ENCODE data around the gene MPPED1.

Gene MPPED1

DNA sequence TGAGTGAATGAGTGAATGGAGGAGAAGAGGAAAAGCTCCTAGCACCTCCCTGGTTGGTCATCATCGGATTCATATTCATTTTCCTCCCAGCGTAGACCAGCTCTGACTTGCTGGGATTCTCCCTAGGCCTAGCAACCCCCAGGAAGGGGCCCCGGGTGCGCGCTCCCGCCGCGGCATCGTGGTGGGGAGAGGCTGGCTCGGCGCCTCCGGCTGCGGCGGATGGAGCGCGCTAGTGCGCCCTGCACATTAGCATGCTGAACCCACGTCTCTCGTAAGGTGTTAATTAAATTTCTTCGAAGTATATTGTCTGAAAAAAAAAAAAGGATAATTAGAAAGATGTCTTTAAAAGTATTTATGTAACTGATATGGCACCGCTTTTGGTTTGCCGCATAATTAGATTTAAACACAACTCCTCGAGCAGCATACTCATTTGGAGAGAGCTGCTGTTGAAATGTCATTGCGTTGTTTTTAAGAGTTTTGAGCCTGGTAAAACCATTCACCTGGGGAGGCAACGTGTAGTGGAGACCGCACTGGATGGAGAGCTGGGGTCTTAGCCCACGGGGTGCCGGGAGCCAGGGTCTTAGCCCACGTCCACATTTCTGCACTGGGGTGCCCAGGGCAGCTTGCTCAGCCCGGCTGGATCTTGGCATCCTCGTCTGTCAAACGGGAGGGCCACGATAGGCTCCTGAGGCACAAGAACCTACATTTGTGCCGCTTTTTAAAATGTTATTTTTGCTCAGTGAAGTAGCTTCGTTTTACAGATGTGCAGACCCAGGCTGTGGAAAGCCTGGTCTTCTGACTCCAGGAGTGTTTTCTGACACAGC, 21.8 kb downstream of the MPPED1 start:
- CTCF ChIA-PET, result interaction anchor here (0.5 to 0.6 kb wide), 2 partner anchors 46 to 380 kb away, joined by 3 to 6 read pairs; no protein-coding TSS in a partner anchor
- H3K27ac ChIP-seq, result no peak overlapping the region
- TF ChIP-seq, protein P1, sequence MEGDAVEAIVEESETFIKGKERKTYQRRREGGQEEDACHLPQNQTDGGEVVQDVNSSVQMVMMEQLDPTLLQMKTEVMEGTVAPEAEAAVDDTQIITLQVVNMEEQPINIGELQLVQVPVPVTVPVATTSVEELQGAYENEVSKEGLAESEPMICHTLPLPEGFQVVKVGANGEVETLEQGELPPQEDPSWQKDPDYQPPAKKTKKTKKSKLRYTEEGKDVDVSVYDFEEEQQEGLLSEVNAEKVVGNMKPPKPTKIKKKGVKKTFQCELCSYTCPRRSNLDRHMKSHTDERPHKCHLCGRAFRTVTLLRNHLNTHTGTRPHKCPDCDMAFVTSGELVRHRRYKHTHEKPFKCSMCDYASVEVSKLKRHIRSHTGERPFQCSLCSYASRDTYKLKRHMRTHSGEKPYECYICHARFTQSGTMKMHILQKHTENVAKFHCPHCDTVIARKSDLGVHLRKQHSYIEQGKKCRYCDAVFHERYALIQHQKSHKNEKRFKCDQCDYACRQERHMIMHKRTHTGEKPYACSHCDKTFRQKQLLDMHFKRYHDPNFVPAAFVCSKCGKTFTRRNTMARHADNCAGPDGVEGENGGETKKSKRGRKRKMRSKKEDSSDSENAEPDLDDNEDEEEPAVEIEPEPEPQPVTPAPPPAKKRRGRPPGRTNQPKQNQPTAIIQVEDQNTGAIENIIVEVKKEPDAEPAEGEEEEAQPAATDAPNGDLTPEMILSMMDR (conservative IDR thresholded peaks at IDR 0.05; ENCODE audit: low read depth), result no peak
- POLR2A ChIA-PET (ENCODE audit: low non-redundant PET), result no interaction called here
- DNase-seq (ENCODE audit: low spot score), result no peak

DNA sequence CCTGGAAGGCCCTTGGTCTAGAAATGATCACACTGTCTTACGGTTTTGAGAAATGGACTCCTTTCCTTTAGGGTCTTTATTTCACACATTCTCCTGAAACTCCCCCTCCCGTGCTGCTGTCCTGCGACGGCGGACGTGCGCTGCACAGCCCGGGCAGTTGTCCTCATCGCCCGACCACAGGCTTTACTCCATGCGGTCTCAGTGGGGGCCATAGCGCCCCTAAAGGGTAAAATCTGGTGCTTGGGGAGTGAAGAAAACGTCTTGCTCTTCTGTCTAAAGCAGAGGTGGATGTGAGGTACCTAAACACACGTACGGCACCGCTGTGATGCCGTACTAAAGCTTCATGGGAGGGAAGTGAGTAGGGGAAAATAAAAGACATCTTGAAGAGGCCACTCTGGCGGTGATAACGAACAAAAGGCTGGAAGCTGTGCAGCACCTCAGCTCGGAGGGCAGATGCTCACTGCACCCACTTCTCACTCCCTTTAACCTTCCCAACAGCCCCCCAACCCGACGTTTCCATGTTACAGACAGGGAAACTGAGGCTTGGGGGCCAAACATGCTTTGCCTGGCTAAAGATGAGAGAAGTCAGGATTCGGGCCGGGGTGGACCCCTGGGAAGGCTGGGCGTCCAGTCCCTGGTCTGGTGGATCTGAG, 22.6 kb downstream of the MPPED1 start:
- DNase-seq (ENCODE audit: low spot score), result no peak
- ChIA-PET POLR2A (ENCODE audit: low non-redundant PET) (no interaction called here), CTCF (interaction anchor here (0.6 kb wide), 1 partner anchor 46 kb away, joined by 6 read pairs; no protein-coding TSS in a partner anchor)
- no peak overlapping the region for H3K27ac ChIP-seq
- TF ChIP-seq, protein P1 (conservative IDR thresholded peaks at IDR 0.05; ENCODE audit: low read depth), result no peak

DNA sequence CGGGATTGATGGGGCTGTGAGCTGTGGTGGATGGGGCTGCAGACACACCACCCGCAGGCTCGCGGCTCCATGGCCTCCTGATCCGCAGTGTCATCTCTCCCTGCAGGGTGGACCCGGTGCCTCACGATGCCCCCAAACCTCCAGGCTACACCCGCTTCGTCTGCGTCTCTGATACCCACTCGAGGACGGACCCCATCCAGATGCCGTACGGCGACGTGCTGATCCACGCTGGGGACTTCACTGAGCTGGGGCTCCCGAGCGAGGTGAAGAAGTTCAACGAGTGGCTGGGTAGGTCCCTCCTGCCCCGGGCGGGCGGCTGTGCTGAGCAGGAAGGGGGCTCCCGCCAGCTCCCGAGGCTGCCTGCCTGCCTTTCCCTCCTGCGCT, 23.1 kb downstream of the MPPED1 start:
- ChIA-PET CTCF (no interaction called here), POLR2A (ENCODE audit: low non-redundant PET) (no interaction called here)
- TF ChIP-seq, protein P1 (conservative IDR thresholded peaks at IDR 0.05; ENCODE audit: low read depth), result no peak
- no peak overlapping the region for H3K27ac ChIP-seq
- no peak for DNase-seq (ENCODE audit: low spot score)

DNA sequence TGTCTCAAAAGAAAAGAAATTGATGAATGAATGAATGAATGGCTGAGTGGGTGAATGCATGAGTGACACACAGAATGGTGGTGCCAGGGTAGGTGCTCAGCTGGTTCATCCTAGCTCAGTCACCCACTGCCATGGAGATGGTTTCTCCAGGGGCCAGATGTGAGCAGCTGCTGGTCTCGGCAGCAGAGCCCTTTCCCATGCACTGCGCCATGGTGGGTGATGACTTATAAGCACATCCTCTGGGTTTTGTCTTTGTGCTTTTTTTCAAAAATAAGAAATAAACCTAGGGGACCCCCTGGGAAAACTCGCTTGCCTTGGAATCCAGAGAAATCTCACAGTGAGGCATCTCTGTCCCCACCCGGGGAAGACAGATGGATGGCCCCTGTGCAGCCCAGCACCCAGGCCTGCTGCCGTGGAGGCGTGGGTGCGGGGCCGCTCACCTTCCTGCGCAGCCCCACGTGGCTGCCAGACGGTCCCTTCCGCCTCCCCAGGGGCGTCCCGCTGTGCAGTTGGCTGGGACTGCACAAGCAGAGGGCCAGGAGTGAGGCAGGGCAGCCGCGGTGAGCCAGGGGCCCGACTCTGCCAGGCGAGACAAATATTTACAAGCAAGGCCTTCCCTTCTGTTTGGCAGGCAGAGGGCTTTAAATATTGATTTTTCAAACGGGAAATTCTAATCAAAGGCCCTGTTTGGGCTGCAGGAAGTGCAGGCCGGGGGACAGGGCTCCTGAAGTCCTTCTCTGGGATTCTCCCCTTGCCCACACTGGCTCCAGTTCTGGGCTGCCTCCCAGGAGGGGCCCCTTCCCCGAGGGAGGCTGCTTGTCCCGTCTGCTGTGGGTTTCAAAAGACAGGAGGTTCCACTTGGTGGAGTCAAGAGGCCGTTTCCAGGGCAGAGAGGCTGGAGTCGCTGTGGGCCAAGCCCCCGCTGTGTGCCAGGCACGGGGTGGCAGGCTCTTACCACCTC, 24.3 kb downstream of the MPPED1 start:
- ChIA-PET CTCF (no interaction called here), POLR2A (ENCODE audit: low non-redundant PET) (no interaction called here)
- no peak overlapping the region for H3K27ac ChIP-seq
- TF ChIP-seq, protein P1 (conservative IDR thresholded peaks at IDR 0.05; ENCODE audit: low read depth), result no peak
- no peak for DNase-seq (ENCODE audit: low spot score)

DNA sequence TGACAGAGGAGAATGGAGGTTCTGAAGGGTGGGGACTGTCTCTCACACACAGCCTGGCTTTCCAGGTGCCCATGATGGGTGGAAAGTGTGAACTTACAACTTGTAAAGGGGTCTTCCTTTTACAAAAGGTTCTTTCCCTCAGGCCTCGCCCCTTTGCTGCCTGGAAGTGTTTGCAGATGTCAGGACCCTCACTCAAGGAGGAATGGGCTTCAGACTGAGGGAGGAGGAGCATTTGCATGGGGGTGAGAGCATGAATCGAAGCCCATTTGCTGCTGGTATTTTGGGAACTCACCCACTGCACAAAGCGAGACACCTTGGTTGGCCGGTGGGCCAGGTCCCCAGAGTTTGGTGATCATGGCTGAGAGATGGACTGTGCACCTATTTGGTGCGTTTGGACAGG, 25.1 kb downstream of the MPPED1 start:
- no peak for DNase-seq (ENCODE audit: low spot score)
- CTCF ChIA-PET, result no interaction called here
- H3K27ac ChIP-seq, result no peak overlapping the region
- TF ChIP-seq, protein P1 (conservative IDR thresholded peaks at IDR 0.05; ENCODE audit: low read depth), result no peak
- POLR2A ChIA-PET (ENCODE audit: low non-redundant PET), result no interaction called here

DNA sequence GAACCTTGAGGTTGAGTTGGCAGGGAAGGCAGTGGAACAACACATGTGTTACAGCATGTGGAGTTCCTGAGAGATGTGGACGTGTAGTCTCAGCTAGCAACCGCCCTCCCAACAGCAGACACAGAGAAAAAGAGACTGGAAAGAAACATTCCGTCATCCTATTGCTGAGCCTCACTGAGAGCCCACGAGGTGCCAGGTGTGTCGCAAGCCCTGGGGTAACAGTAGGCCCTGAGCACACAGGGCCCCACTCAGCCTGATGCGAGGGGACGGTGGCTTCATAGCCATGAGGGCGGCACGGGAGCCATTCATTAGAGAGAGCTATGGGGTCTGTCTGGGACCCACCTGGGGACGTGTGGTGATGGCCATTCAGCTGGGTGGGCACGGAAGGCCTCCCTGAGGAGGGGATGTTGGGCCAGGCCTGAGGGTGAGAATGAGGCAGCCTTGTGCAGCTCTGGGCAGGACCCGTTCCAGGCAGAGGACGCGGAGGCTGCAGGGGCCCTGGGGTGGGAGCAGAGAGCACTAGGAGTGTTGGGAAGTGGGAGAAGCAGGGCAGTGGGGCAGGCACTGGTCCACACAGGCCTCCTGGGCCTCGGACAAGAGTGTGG, 26.2 kb downstream of the MPPED1 start:
- ChIA-PET CTCF (no interaction called here), POLR2A (ENCODE audit: low non-redundant PET) (no interaction called here)
- no peak for DNase-seq (ENCODE audit: low spot score)
- TF ChIP-seq, protein P1 (conservative IDR thresholded peaks at IDR 0.05; ENCODE audit: low read depth), result no peak
- H3K27ac ChIP-seq, result no peak overlapping the region
